Hepatic stellate cell (primary cell): Measurements from ENCODE around the gene GAR1.
"Not testable (repeated sequence)": the region's sequence is repeated elsewhere in the genome, so short reads cannot be mapped to it uniquely, and the experiment has no call there.

Experiments
- DNase-seq: peaks from one replicate; pipeline ENCODE4 v3.0.0; 2011; ENCODE audit warnings: low spot score

The GAR1 gene

DNA sequence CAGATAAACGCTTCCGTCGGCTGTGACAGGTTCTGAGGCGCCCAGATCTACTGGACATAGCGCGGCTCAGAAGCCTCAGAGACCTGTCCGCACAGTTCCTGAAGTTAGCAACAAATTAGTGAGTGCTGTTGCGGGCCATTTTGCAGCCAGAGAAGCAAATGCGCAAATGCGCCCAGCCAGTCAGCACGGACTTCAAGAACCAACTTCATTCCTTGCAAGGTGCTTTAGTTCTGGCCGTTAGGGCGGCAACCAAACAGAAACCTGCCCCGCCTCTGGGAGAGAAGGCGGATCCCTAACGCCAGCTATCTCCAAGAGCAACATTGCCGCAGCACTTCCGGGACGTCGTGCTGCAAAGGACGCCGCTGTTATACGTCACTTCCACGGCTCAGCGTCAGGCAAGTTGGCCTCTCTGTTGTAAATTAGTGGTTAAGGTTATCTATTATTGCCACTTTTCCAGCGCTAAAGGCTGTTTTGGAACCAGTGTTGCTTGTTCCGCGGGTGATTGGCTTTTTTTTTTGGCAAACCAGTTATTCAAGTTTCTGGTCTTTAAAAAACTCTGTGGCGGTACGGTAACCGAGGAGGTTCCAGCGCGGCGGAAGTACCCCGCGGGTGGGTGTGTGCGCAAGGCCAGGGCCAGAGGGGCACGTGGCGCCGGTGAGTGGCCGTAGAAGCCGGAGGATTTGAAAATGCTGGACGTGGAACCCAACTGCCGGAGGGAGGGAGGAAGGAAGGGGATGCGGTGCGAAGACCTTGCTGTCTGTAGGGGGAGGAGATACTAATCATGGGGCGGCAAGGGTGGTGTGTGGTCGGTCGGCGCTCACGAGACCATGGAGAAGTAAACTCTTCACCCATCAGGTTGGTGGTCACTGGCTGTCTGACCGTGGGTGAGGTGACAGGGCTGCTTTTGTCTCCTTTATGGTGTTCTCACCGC, at the start of gene GAR1:
TSS of gene GAR1 (plus strand) at position 612 of the 931 bp plus-strand sequence. CDS start 403 bp downstream, outside the sequence.
- DNase-seq = peak; percentile 89

DNA sequence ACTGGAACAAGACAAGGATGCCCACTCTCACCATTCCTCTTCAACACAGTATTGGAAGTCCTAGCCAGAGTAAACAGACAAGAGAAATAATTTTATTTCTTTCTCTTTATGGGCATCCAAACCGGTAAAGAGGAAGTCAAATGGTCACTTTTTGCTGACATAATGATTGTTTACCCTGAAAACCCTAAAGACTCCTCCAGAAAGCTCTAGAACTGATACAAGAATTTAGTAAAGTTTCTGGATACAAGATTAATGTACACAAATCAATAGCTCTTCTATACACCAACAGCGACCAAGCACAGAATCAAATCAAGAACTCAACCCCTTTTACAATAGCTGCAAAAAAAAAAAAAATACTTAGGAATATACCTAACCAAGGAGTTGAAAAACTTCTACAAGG, 33.5 kb upstream of the GAR1 start:
- DNase-seq = not testable (repeated sequence)

DNA sequence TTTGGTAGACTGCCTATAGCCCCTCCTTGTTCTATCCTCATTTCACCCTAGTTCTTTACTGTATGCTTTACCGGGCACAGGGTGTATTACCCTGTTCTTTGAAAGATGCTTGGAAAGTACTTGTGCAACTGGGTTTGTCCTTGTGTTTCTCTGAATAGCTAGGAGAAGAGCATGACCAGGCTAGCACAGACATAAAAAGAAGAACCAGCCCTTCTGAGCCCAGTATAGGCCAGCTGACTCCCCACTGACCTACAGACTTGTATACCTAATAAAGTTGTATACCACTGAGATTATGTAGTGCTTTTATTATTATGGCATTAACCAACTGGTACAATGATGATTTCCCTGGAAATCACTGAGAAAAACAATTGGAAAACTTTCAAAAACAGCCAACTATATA, 28.7 kb upstream of the GAR1 start:
- DNase-seq = no peak

DNA sequence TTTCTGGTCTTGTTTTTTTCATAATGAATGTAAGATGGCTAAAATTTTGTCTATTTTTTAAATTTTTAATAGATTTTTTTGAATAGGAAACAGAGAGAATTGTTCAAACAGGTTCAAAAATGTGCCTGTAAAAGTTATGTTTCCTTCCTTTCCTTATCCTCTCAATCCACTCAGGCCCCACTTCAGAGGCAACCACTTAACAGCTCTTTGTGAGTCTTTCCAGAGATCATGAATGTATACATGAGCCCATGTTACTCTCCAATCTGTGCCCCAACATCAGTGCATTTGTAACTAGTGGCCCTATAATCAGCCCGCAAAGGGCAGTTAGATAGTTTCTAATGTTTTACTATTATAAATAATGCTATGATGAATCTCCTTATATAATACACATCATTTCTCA, 27.8 kb upstream of the GAR1 start:
- DNase-seq = no peak

DNA sequence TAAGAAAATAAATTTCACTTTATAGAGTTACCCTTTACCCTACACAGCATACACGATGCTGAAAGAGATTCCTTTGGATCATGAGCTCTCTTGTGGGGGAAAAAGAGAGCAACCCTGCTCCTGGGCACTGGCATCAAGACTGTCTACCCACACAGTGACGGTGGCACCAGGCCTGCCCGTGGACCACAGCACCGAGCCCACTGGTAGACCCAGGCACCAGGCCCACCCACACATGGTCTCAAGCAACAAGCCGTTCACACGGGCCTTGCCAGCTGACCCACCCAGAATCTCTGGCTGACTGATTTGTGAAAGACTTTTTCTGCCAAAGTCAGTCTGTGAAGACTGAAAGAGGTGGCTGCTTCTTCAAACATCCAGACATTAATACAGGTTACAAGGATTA, 20.5 kb upstream of the GAR1 start:
- DNase-seq = no peak

DNA sequence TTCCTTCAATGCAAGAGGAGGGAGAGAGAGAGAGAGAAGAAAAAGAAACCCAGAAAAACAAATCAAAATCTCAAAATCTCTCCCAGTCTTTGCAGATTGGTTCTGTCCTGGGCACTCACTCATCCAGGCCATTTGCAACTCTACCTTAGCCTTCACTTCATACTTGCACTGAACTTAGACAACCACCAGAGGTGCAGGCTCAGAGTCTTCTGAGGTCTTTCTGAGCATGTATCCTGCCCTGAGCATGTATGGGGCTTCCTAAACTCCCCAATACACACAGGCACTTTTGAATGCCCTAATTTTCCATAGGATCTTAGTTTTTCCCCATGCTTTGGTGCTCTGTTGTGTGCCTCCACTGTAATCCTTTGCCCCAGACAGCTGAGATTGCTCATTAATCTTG, 16.7 kb upstream of the GAR1 start:
- DNase-seq = no peak

DNA sequence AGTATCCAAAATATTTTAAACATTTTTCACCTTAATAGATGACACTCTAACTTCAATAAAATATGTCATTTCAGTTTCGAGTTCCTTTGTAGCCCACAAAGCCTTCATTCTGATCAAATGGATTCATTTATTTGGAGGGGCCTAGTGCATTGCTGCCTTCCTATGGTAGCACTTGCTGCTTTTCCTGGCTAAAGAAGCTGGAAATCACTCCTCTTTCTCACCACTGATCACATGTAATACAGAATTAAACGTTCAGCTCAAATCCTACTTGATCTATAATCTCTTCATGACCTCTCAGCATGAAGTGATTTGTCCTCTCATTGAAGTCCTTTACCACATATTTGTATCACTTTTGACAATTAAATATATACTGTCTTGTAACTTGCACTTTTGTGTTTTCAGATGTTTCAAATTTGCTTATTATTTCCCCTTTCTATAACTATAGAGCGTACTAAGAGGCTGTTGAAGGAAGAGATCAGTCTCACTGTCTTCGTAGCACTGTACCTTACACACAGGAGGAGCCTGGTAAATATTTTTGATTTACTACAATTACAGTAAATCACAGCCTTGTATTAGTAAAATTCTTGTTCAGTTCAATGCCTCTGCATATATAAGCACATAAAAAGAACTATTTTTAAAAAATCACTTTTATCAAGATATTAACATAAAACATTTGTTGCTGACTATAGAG, 14.3 kb upstream of the GAR1 start:
- no peak for DNase-seq

DNA sequence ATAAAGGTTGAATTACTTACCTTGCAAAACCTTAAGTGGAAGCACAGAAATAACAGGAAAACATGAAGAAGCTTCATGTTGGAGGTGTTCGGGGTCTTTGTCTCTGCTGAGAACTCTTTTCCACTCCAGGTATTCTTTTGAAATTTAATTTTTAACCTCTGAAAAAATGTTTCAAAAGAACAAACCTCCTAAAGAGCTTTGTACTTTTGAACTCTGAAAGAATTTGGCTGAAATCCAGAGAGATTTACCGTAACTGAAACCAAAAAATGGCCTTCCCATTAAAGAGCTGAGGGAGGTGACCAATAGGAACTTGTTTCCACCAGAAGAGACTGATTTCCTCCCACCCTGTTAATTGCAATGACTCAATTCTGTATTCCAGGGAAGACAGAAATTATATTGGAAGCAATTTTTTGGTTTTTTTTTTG, 13.7 kb upstream of the GAR1 start, which contains the start of gene CFI:
TSS of gene CFI (minus strand) at position 105 of the 425 bp plus-strand sequence. CDS start at position 77, 28 bp downstream.
- DNase-seq = no peak

DNA sequence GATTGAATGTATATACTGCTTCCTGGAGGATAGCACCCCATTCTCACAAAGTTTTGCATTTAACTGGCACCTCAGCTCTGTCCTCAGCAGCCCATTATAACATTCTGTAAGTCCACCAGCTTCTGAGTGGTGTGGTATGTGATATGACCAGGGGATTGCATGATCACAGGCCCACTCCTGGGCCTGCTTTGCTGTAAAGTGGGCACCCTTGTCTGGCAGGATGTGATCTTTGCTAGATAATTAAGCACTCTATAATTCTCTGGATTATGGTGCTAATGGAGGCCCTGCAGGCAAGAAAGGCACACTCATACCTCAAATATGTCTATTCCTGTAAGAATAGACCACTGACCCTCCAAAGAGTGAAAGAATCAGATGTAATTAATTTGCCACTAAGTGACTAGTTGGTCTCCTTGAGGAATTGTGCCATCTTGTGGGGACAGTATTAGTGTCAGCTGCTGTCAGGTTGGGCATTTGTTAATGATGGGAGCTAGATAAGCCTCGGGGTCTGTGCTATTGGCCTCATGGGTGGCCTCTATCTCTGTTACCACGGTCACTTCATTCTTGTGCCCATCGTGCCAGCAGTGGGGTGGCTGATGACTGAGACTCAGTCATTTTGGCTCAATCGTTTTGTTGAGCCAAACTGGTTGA, 11.5 kb upstream of the GAR1 start:
- DNase-seq = peak; percentile 17

DNA sequence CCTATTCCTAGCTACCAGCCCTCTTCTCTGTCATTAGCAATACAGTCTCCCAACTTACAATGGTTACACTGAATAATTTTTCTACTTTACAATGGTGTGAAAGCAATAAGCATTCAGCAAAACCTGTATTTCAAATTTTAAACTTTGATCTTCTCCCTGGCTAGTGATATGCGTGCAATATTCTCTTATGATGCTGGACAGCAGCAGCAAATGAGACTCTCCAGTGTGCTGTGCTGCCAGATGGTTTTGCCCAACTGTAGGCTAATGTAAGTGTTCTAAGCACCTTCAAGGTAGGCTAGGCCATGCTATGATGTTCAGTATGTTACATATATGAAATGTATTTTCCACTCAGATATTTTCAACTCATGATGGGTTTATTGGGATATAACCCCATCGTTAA, 5.9 kb upstream of the GAR1 start:
- DNase-seq = no peak

DNA sequence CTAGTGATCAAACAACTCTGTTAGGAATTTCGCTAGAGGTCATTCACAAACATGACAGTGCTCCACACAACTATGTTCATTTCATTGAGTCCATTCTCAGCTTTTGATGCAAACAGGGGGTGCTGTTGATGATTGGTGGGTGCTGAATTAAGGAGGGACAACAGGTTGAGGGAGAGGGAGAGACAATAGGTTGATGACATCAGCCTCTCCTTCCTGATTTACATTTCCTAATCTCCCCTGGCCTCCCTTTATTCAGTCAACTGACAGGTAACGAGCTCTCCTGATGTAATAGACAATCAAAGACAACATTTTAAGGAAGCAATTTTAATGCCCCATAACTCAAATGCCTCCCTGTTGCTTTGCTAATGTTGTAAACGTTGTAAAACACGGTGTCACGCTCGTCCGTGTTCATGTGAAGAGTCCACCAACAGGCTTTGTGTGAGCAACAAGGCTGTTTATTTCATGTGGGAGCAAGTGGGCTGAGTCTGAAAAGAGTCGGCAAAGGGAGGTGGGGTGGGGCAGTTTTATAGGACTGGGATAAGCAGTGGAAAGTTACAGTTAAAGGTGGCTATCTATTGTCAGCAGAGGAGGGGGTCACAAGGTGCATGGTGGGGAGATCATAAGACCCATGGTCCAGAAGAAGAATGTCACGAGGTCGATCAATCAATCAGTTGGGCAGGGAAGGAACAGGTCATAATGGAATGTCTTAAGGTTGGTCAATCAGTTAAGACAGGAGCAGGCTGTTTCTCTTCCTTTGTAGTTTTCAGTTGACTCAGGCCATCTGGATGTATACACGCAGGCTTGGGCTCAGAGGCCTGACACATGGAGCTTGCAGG, 4.8 kb upstream of the GAR1 start:
- DNase-seq = no peak

DNA sequence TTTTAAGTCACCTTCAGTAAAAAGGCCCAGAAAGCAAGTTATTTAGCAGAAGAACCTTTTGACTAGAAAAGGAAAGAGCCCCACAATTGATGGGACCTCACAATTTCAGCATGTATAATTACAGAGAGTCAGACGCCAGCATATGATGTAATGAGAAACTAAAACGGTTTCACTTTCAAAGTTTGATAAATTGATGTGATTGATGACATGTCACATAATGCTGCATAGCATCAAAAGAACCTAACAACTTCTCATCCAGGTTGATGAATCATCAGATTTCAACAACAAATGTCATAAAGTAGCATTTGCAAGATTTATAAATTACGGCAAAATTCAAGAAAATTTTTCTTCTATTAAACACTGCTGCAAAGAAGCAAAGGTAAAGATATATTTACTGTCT, 3.9 kb upstream of the GAR1 start:
- no peak for DNase-seq

DNA sequence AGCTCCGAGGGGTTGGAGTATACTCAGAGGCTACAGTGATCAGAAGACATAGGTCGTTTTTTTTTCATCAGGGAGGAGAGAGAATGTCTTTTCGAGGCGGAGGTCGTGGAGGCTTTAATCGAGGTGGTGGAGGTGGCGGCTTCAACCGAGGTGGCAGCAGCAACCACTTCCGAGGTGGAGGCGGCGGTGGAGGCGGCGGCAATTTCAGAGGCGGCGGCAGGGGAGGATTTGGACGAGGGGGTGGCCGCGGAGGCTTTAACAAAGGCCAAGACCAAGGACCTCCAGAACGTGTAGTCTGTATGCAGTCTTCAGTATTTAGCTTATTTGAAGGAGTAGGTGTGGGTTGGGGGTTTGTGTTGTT, 500 bp downstream of the GAR1 start:
- DNase-seq = peak; percentile 5

DNA sequence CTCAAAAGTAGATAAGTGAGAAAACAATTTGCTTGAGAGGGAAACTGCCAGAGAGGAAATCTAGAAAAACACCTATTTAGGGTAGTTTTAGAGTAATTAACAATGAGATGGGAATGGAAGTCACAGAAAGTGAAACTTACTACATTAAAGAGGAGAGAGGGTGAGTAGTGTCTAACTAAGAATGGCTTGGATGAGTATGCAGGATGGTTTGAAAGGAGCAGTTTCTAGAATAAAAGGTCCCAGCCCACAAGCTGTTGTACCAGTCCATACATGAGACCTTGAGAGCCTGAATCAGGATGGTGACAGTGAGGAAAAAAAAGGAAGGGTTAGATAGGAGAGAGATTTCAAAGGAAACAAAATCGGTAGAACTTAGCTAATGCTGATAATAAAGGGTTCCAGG, 1.3 kb downstream of the GAR1 start:
- DNase-seq = no peak

DNA sequence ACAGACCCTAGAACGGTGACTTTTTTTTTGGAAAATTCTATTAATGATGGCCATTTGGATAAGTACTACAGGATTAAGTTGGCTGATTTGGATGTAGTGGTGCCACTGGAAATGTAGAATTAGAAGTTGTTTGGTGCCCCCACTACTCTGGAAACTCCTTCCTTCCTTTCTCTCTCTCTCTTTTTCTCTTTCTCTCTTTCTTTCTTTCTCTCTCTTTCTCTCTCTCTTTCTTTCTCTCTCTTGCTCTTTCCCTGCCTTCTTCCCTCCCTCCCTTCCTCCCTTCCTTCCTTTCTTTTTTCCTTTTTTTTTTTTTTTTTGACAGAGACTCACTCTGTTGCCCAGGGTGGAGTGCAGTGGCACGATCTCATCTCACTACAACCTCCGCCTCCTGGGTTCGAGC, 2.7 kb downstream of the GAR1 start:
- DNase-seq = no peak

DNA sequence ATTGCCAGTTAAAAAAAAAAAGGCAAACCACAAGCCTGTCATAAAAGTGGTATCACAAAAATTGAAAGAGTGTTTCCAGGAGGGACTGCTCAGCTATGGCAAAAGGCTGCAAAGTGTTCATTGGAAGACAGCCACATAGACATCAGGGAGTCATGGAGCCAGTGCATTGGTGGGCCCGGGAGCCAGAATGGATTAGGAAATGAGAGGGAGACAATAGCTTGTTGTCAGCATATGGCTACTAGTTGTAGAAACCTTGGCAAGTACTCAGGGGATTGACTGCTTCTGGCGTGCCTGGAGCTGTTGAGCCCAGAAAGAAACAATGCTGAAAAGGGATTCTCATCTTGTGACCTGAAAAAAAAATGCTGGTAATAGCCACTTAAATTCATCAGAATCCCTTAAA, 5.0 kb downstream of the GAR1 start:
- no peak for DNase-seq

DNA sequence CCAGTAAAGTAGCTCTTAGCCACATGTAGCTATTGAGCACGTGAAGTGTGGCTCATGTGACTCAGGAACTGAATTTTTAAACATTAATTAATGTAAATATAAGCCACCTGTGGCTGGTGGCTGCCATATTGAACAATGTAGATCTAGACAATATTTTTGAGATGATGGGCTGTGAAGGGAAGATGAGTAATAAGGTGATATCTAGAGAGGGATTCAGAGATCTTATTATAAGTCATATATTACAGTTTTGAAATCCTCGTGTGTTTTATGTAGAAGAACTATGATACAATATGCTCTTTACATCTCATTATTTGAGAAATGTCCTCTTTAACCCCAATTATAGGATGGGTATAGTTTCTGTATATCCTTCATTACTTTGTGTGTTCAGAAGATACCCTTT, 5.6 kb downstream of the GAR1 start:
- DNase-seq = no peak

DNA sequence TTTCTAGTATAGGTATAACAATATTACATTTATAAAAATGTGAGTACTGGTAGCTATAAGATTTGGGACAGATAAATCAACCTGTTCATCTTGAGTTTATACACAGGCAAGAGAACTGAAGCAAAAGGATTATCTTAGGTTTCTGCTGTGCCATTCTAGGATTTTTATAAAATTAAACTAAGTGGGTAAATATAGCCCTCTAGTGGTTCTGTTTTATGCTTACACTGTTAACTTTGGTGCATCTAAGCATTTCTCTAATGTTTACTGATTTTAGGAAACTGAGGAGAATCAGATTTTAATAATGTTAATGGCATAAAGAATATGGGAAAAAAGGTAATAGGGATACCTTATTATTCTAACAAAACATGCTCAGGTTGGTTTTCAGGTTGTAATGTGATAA, 11.2 kb downstream of the GAR1 start:
- DNase-seq = peak; percentile 5

DNA sequence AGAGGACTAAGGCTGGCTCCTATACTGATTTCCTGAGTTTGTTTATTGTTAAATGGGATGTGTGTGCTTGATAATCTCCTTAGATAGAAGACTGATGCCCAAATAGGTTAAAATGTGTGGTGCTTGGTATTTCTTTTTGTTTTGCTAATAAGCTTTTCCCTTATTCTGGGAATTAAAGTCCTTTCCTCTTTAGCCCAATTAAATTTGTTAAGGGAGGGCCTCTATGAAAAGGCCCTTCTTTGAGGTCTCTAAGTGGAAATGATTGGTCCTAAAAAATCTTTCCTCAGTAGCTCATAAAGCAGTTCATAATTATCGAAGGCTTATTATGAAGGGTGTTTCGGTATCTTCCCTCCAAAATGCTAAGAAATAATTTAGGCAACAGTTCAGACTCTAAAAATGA, 12.1 kb downstream of the GAR1 start, which contains the start of gene RRH:
TSS of gene RRH (plus strand) at position 301 of the 400 bp plus-strand sequence. CDS start at position 357, 56 bp downstream.
- DNase-seq = no peak

DNA sequence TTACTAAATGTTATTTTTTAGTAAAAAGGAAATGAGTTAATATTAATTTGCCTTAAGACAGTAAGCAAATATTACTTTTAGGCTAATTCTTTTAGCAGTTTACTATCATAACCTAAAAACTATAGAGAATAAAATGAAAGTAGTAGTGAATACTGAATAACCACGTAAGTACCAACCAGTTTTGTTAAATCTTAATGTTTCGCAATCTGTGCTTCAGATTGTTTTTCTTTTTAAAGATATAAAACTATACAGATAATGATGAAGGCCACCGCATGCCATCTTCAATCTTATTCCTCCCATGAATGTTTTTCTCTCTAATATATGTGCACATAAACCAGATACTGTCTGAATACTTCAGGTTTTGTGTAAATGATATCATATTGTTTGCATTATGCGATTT, 18.2 kb downstream of the GAR1 start:
- DNase-seq = no peak

DNA sequence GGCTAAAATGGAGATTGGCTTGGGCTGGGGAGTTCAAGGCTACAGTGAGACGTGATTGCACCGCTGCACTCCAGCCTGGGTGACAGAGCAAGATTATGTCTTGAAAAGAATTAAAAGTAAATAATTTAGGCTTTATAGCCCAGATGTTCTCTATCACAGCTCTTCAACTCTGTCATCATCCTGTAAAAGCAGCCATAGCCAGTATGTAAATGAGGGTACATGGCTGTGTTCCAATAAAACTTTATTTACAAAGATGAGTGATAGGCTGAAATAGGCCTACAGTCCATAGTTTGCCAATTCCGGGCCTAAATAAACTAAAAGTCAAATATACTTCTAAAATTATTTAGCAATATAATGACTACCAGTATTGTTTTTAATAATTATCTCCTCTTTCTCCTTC, 21.4 kb downstream of the GAR1 start:
- no peak for DNase-seq
